Hematopoietic multipotent progenitor cell treated with erythropoietin and hydrocortisone succinate and interleukin-3 and kit ligand, for 8 days (in vitro differentiated cells): Measurements from ENCODE around the gene NACC1.

Experiments used
- DNase-seq: peaks from one replicate; pipeline ENCODE4 v3.0.0-alpha.2; 2015

Gene NACC1

DNA sequence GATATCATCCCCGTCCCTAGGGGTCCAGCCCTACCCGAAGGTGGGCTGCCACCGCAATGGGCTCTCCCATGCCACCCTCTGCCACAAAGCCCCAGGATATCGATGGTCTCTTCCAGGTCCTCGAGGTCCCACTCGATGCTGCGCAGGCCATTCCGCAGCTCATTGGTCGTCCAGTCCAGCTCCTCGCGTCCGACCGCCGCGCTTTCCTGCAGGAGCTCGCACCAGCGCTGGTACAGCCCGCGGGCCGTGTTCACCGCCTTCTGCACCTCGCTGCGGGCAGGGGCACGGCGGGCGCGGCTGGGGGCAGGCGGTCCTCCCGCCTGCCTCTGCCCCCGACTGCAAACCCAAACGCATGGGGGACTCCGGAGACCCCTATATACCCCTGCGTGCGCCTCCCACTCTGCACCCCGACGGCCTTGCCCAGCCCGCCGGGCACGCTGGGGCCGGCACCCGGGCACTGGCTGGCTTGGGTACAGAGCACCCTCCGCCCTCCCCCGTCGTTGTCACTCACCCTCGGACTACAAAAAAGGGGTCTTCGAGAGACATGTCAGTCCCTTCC, 31.6 kb downstream of the NACC1 start:
- DNase-seq, result peak; percentile 46

DNA sequence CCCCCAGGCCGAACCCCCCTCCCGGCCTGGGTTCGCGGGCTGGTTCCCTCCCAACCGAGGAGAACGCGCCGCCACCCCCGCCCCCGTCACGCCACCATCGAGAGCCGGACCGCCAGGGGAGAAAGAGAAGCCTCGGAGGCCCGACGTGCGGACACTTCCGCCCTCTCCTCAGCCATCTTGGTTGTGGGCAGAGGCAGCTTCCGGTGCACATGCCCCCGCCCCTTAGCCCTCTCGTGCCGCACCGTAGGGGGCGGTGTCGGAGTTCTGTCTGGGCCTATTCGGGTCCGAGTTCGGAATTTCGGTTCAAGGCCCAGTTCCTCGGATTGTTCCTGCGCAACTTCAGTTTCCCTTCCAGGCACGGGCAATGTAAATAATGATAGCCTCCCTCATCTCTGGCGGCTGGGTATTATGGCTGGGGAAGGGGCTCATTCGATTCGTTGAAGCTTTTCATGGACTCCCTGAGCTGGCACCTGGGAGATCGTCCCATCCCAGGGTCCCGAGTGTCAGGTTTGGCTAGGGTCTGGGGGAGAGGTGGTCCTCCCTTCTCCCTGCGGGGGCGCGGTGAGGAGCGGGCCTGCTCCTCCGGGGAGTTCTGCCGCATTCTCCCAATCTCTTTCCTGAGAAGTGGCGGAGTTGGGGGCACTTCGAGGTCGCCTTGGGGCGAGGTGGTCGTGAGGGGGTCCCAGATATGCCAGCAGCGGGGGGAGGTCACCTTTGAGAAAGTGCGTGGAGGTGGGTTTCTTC, 32.3 kb downstream of the NACC1 start, which contains the start of the genes IER2 and STX10:
Gene IER2, plus strand, starts transcription at position 225 of the 744 bp plus-strand sequence. CDS start 2,776 bp downstream, outside the sequence.
Gene STX10, minus strand, starts transcription at position 189 of the 744 bp plus-strand sequence. CDS start 202 bp downstream, outside the sequence.
- DNase-seq, result peak; percentile 94

DNA sequence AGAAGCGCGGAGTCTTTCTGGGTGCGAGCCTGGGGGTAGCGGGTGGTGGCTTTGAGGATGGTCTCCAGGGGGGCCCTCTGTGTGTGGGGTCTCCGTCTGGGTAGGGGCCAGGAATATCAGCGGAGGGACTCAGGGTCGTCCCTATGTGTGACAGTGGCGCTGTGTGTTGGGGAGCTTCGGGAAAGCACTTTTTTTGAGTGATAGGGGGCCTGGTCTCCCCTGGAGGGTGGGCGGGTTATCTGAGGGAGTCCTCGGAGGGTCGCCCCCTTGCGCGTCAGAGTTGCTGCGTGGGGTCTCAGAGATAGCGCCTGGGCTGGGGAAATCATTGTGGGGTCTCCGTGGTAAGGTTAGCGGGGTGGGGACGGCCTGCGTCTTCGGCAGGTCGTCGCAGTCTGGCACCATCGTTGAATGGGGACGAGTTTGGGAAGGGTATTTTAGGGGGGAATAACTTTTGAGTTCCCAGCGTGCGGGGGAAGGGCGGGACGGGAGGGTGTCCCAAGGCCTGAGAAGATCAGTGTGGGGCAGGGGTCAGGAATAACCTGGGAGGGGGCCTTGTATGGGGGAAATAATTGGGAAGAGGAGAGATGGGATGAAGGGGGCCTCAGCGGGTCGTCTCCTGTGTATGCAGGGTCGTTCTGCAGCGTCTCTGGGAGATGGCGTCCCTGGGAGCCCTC, 33.0 kb downstream of the NACC1 start:
- peak; percentile 27 for DNase-seq

DNA sequence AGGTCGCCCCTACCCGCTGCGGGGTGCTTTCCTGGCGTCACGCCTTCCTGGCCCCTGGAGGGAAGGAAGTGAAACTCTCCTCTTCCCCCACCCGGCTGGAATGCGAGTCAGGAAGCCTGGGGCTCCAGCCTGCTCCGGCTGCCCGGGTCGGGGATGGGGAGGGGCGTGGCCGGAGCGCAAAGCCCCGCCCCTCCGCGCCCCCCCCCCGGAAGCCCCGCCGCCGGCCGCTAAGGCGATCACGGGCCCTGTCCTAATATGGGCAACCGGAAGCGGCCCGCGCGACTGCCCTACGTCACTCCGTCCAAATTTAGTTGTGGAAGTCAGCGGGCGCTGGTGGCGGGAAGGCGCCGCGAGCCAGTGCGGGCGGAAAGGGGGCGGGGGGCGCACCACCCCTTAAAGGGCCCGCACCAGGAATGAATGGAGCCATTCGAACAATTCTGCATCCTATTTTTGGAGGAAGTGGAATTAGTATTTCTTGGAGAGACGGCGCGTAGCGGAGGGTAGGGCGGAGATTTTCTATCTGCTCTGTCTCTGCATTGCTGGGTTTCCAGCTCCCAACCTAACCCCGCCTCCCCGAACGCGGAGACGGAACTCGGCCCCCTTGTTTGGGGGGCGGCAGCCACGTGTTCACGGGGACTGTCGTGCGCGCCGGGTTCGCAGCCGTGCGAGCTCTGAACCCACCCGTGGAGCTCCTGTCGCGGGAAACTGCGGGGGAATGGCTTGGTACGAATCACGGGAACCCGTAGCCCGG, 33.7 kb downstream of the NACC1 start:
- DNase-seq, result peak; percentile 96

DNA sequence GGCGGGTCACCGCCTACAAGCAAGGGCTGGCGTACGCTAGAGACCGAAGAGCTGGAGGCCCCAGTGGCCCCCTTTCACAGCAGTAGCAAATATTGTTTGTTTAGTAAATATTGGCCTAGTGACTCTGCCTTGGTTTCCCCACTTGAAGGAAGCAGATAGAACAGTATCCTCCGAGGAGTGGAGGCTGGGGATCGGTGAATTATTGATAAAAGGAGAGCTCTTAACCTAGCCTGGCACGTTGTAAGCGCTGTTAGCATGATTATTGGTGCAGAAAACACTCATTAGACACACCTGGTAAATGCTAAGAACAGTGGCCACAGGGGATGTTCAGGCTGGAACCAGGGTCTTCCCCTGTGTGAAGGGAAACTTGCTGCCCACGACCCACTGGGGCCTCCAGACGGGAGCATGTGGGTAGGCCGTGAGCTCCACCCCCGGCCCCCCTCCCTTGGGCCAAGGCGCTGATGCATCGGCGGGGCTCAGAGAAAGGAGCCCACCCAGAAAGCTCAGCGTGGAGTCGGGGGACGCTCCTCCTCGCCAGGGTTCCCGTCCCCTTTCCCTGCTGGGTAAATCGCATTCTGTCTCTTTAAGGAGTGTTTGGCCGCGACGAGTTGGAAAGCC, 34.4 kb downstream of the NACC1 start:
- no peak for DNase-seq

DNA sequence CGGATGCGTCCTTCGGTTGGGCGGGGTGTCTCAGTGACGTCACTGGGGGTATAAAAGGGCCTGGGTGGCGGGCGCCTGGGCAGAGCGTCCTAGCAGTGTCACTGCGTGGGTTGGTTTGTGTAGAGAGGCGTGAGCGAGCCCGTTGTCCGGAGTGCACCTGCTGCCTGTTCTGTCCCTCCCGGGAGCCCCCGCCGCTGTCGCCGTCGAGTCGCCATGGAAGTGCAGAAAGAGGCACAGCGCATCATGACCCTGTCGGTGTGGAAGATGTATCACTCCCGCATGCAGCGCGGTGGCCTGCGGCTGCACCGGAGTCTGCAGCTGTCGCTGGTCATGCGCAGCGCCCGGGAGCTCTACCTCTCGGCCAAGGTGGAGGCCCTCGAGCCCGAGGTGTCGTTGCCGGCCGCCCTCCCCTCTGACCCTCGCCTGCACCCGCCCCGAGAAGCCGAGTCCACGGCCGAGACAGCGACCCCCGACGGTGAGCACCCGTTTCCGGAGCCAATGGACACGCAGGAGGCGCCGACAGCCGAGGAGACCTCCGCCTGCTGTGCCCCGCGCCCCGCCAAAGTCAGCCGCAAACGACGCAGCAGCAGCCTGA, 35.0 kb downstream of the NACC1 start:
- DNase-seq, result peak; percentile 94

DNA sequence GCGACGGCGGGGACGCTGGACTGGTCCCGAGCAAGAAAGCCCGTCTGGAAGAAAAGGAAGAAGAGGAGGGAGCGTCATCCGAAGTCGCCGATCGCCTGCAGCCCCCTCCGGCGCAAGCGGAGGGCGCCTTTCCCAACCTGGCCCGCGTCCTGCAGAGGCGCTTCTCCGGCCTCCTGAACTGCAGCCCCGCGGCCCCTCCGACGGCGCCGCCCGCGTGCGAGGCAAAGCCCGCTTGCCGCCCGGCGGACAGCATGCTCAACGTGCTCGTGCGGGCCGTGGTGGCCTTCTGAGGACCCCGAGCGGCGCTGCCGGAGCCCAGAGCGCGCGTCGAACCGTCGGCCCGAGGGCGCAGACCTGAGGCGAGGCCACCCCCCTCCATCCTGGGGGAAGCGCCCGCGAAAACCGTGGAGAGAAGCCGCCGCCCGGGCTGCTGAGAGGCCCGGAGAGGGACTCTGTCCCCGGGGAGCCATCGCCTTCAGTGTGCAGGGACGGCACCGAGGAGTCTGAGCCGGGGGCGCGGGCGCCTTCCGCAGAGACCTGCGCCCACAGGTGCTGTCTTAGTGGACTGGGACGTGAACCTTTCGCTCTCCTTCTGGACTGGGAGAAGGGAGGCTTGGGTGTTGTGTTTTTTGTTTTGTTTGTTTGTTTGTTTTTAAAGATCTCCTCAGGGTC, 35.6 kb downstream of the NACC1 start:
- DNase-seq, result peak; percentile 42

DNA sequence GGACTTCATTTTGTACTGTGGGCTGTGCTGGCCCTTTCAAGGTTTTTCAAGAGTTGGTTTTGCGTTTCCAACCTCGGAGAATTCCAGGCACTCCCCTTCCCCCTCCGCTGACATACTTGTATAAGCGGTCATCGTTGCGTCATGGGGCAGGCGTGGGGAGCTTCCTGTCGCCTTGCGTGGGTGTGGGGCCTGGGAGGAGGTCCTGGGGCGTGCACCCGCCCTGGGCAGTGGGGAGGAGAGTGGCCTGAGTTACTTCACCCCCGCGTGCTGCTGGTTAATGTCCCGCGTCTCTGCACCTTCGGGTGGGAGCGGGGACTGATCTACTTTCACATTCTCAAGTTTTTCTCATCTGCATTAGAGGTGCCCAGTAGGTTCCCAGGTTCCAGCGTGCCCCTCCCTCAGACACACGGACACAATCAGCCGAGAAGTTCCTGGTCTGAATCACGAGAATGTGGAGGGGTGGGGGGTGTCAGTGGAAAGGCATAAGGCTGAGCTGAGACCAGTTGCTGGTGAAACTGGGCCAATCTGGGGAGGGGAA, 36.2 kb downstream of the NACC1 start:
- DNase-seq, result peak; percentile 75

DNA sequence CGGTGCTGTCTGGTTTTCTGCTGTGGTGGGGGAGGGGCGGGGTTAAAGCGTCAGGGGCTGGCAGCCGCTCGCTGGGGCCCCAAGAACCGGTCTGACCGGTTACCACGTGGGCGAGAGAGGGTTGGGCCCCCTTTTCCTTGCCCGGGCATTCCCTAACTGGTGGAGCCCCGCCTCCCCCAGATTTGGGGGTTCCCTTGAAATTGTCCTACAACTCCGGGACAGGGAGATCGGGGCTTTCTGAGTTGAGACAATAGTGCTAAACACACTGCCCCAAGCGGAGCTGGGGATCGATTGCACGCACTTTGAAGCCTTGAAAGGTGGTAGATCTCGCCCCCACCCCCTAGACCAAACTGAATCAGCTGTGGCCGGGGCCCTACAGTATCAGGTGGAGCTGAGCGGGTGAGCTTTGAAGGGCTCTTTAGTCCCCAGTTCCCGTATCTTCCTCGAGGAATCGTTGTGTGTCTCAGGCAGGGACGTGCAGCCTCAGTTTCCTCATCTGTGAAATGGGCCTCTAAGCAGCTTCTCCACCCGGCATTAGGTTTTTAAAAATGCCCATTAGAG, 36.9 kb downstream of the NACC1 start:
- peak; percentile 72 for DNase-seq

DNA sequence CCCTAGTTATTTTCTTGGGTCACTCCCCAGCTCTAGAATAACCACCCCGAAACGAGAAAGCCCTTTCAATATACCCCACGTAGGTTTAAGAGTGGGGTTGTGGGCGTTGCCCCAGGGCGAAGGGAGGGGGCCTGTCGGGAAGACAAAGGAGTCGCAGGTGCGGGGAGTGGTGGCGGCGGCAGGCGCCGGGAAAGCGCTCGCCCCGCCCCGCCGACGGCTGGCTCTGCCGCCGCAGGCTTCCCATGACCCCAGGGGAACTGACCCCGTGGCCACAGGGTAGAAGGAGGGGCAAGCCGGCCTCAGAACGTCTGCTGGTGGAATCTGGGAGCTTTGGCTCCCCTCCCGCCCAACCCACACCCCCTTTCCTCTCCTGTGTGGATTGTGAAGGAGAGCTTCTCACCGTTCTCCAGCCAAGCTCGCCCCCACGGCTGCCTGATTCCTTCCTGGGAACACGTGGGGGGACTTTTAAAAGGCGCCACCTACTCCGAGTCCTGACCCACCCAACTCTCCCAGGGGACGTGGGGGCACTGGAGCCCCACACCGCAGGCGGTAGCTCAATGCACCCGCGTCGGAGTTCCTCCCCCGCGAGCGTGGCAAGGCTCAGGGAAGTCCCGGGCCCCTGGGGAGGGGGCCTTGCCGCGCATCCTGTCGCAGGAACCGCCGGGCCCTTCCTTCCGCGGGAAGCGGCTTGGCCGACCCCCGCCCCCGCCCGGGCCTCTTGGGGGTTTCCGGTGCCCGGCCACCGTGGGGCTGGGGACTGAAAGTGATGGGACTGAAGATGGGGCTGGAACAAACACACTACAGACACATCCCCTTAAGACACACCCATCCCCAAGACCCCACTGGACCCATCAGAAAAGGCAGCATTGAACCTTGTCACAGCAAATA, 37.7 kb downstream of the NACC1 start:
- DNase-seq, result peak; percentile 23

DNA sequence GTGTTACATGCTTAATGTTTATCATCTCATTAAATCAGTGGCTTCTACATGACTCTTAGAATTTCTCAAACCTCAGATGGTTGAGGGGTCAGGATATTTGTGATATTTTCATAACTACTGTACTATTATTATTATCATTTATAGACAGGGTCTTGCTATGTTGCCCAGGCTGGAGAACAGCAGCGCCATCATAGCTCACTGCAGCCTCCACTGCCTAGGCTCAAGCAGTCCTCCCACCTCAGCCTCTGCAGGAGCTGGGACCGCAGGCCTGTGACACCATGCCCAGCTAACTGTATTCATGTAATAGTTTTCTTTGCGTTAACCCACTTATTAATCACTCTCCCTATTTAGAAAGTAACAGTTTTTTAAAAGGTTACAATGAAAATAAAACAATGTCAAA, 41.6 kb downstream of the NACC1 start:
- no peak for DNase-seq

DNA sequence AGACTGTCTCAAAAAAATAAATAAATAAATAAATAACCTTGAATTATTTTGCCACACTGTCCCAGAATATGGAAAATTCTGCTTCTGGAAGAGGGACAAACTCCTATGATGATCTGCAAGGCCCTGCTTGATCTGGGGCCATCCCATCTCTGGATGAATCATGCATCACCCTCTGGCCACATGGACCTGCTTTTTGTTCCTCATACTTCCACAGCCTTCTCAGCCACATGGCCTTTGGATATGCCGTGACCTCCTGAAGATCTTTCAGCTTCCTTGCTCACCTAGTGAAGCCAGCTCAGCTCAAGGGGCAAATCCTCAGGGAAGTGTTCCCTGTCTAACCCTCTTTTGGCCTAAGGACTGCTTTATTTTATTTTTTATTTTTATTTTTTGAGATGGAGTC, 42.5 kb downstream of the NACC1 start:
- DNase-seq, result no peak

DNA sequence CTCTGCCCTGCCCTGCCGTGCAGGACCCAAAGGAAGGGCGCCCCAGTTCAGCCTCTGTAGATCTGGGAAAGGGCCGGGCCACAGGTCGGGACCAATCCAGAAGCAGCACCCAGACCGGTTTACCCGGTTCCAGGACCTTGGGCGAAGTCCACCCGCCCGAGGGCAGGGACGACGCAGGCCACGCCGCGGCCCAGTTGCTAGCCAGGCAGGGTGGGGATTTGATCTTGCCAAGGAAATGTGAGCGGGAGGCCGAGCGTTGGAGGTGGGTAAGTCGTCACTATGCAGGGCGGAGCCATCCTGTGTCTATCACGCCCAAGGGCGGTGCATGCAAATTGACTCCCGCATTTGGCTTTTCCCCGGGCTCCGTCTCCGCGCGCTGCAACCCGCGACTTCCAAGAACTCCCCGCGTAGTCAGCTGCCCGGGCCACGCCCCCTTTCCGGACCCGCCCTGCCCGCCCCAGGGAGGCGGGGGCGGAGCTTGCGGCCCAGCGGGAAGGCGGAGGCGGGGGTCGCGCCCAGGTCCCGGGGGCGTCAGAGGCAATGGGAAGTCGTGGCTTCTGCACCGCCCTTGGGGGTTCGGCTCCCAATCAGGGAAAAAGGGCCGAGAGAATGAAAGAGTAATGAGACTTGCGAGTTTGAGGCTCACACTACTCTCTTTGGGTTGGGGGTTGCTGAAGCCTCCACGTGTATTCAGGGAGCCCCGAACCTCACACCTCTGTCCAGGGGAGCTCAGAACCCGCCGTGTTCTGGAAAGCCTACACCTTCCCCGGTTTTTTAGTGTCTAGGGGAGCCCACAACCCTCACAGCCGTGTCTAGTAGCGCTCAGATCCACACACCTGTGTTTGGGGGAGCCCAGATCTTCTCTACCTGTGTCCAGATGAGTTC, 44.9 kb downstream of the NACC1 start:
- peak; percentile 99 for DNase-seq

DNA sequence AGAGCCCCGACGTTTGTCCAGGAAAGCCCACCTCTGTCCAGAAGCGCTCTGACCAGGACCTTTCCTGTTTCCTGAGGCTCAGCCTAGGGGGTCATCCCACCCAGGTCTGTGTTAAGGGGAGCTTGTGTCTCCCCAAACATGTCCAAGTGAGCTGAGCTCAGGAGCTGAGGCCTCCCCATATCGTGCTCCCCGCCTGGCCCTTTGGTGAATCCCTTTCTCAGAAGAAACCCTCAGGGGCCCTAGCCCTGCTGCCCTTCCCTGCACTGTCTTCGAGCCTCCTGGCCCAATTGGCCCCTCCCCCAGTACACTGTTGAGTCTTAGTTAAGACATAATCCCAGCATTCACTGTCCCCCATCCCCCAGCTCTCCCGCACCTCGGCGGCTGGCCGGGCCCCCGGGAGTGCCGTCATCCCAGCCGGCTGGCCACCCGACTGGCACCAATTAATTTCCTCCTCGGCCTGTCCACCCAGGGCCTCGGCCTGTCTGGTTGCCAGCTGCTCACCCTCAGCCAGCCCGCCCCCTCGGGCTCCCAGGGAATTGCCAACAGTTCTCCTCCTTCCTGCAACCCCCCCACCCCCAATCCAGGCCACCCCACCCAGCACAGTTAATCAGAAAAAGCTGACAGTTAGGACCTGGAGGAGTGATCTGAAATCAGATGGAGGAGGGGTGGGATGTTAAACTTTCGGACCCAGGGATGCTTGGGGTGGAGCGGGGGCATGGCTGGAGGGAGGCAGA, 45.7 kb downstream of the NACC1 start:
- DNase-seq, result peak; percentile 72

DNA sequence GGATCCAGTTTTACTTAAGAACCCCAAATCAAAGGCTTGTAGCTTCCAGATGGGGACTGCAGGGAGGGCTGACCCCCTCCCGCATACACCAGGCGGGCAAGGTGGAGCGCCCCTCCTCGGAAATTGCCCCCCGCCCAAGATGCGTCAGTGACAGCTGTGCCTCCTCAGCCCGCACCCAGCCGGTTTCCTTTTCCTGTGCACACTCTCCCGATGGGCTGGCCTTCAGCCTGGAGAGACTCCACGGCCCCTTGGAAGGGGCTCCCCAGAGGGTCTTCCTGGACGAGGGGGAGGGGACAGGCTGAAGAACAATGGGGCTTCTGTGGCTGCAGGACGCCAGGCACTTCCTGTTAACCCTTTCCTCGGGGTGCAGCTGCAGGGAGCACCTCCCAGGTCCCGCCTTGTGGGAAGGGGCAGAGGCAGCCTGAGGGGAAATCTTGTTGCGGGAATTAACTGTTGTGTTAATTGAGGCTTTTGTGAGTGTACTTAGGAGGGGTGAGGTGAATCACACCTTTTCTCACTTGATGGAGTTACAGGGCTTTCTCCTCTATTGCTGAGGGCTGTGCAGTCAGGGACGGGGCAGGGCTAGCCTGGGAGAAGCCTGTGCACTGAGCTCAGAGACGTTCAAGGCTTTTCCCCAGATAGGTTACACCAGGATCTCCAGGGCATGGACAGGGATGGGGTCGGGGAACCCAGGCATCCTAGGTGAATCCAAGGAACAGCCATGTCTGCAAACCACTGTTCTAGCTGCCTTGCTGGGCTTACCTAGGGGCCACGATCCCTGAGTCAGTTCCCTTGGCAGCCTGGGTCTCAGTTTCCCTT, 46.5 kb downstream of the NACC1 start:
- DNase-seq, result peak; percentile 33

DNA sequence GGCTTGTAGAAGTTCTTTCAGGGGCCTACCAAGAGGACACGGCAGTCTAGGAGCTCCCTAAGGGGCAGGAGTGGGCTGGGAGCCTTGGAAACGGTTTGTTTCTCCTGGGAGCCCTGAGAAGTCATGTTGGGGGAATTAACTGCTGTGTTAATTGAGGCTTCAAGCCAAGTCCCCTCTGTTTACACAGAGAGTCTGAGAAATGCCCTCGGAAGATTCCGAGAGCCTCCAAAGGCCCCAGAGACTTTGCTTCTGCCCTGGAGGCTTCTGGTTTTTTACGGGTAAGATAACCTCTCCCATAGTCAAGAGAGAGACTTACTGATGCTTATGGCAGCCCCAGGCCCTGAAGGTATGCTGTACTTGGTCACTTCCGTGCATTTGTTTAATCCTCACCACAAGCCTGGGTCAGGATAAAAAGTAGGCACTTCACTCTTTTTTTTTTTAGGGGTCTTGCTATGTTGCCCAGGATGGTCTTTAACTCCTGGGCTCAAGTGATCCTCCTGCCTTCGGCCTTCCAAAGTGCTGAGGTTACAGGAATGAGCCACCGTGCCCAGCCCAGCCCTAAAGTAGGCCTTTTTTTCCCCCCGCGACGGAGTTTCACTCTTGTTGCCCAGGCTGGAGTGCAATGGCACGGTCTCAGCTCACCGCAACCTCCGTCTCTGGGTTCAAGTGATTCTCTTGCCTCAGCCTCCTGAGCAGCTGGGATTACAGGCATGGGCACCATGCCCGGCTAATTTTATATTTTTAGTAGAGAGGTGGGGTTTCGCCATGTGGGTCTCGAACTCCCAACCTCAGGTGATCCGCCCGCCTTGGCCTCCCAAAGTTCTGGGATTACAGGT, 47.3 kb downstream of the NACC1 start:
- no peak for DNase-seq
